ENCODE measurements around the gene LMX1B.

The LMX1B gene

DNA sequence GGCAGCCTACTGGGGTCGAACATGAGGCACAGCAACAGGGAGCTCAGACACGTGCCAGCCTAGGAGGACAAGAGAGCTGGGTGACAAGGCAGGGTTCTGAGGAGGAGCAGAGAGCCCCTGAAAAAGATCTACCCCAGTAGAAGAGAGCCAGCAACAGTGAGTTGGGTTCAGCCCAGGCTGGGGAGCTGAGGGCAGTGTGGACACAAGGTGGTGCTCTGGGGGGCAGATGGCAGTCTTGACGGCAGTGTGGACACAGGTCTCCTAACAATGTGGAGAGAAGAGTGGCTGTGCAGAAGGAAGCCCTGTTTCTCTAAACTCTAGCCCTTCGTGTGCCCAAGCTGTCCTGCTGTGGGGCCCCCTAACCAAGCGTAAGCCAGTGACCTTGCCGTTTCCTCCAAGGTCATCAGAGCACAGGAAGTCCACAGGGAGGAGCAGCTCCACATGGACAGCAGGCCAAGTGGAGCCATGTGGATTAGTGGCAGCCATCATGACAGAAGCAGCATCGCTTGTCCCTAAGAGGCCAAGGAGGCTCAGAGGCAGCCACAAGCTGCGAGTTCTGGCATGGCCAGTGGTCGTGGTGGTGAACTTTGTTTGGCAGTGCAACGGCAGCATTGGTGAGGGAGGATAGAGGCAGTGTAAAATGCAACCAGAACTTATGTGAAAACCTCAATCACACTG, 25.1 kb upstream of the LMX1B start:
- no peak for TF ChIP-seq SIN3A (IDR thresholded peaks at IDR 0.05; ENCODE audit: borderline replicate concordance, insufficient read depth, low read length)
- TF ChIP-seq FOXP2 (optimal IDR thresholded peaks at IDR 0.05; ENCODE audit: borderline replicate concordance, extremely low read depth, extremely low read length, insufficient read depth): no peak
- TF ChIP-seq TAF1 (IDR thresholded peaks at IDR 0.05; ENCODE audit: borderline replicate concordance, insufficient read depth, low read length): no peak
- TF ChIP-seq, protein P1, sequence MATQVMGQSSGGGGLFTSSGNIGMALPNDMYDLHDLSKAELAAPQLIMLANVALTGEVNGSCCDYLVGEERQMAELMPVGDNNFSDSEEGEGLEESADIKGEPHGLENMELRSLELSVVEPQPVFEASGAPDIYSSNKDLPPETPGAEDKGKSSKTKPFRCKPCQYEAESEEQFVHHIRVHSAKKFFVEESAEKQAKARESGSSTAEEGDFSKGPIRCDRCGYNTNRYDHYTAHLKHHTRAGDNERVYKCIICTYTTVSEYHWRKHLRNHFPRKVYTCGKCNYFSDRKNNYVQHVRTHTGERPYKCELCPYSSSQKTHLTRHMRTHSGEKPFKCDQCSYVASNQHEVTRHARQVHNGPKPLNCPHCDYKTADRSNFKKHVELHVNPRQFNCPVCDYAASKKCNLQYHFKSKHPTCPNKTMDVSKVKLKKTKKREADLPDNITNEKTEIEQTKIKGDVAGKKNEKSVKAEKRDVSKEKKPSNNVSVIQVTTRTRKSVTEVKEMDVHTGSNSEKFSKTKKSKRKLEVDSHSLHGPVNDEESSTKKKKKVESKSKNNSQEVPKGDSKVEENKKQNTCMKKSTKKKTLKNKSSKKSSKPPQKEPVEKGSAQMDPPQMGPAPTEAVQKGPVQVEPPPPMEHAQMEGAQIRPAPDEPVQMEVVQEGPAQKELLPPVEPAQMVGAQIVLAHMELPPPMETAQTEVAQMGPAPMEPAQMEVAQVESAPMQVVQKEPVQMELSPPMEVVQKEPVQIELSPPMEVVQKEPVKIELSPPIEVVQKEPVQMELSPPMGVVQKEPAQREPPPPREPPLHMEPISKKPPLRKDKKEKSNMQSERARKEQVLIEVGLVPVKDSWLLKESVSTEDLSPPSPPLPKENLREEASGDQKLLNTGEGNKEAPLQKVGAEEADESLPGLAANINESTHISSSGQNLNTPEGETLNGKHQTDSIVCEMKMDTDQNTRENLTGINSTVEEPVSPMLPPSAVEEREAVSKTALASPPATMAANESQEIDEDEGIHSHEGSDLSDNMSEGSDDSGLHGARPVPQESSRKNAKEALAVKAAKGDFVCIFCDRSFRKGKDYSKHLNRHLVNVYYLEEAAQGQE (IDR thresholded peaks at IDR 0.05; ENCODE audit: insufficient read depth in 1 of 2, low read depth in 2 of 2, low read length in 2 of 2): no peak
- TF ChIP-seq POLR2AphosphoS5 (IDR thresholded peaks at IDR 0.05; ENCODE audit: low read depth, low read length): no peak

DNA sequence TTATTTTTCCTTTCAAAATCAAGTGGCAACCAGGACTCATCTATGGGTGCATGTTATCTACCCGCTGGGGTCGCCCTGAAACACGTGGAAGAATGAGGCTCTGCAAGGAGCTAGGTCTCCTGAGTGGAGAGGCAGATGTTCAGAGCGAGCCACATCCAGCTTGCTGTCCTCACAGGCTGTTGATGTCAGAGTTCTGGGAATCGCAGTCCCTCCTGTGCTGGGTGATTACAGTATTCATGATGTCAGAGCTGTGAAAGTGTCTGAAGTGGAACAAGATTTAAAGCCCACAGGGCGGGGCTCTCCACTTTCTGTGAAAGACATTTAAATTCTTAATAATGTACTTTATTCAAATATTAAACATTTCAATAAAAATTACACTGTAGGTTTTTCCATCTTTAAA, 24.4 kb upstream of the LMX1B start:
- TF ChIP-seq, protein P1 (IDR thresholded peaks at IDR 0.05; ENCODE audit: insufficient read depth in 1 of 2, low read depth in 2 of 2, low read length in 2 of 2): no peak
- TF ChIP-seq POLR2AphosphoS5 (IDR thresholded peaks at IDR 0.05; ENCODE audit: low read depth, low read length) (no peak), FOXP2 (optimal IDR thresholded peaks at IDR 0.05; ENCODE audit: borderline replicate concordance, extremely low read depth, extremely low read length, insufficient read depth) (no peak), SIN3A (IDR thresholded peaks at IDR 0.05; ENCODE audit: borderline replicate concordance, insufficient read depth, low read length) (no peak), TAF1 (IDR thresholded peaks at IDR 0.05; ENCODE audit: borderline replicate concordance, insufficient read depth, low read length) (no peak)

DNA sequence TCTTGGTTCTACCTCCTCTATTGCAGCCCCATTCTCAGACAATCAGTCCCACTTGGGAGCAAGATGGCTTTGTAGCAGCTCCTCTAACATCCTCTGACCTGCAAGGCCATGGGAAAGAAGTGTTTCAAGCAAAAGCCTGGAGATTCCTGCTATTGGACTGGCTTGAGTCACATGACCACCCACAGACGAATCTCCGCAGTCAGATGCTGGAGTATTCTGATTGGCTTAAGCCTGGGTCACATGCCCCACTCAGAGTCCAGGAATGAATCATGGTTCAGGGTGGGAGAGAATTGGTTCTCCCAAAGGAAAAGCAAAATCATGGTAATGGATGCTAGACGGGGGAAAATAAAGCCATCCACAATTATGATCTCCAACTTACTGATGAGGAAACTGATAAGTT, 22.6 kb upstream of the LMX1B start:
- no peak for TF ChIP-seq FOXP2 (optimal IDR thresholded peaks at IDR 0.05; ENCODE audit: borderline replicate concordance, extremely low read depth, extremely low read length, insufficient read depth)
- TF ChIP-seq POLR2AphosphoS5 (IDR thresholded peaks at IDR 0.05; ENCODE audit: low read depth, low read length): no peak
- TF ChIP-seq TAF1 (IDR thresholded peaks at IDR 0.05; ENCODE audit: borderline replicate concordance, insufficient read depth, low read length): no peak
- TF ChIP-seq SIN3A (IDR thresholded peaks at IDR 0.05; ENCODE audit: borderline replicate concordance, insufficient read depth, low read length): no peak
- TF ChIP-seq, protein P1 (IDR thresholded peaks at IDR 0.05; ENCODE audit: insufficient read depth in 1 of 2, low read depth in 2 of 2, low read length in 2 of 2): no peak

DNA sequence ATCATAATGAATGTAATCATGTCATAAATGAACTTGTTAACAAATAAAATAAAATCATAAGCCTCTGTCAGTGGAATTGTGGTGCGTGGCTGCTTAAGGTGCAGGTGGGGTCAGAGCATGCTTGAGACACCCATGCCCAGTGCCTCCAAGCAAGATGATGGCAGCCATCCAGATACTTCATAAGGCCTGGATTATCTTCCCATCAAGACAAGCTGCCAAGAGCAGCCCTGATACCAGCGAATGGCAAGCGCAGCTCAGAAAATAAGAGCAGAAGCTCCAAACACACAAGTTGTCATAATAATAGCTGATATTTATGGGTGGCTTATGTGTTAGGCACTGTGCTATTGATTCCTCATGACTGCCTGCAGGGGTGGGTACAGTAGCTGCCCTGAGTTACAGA, 21.8 kb upstream of the LMX1B start:
- TF ChIP-seq TAF1 (IDR thresholded peaks at IDR 0.05; ENCODE audit: borderline replicate concordance, insufficient read depth, low read length): no peak
- no peak for TF ChIP-seq SIN3A (IDR thresholded peaks at IDR 0.05; ENCODE audit: borderline replicate concordance, insufficient read depth, low read length)
- TF ChIP-seq, protein P1 (IDR thresholded peaks at IDR 0.05; ENCODE audit: insufficient read depth in 1 of 2, low read depth in 2 of 2, low read length in 2 of 2): no peak
- TF ChIP-seq FOXP2 (optimal IDR thresholded peaks at IDR 0.05; ENCODE audit: borderline replicate concordance, extremely low read depth, extremely low read length, insufficient read depth): no peak
- no peak for TF ChIP-seq POLR2AphosphoS5 (IDR thresholded peaks at IDR 0.05; ENCODE audit: low read depth, low read length)

Measured in PFSK-1 (cell line).